NCI-H774 (cell line): ENCODE measurements around the gene BOC.
"Not testable (repeated sequence)": the region's sequence is repeated elsewhere in the genome, so short reads cannot be mapped to it uniquely, and the experiment has no call there.

Experiments
- DNase-seq: peaks from one replicate; lab custom pipeline; 2025; lab: John Stamatoyannopoulos, UW

The BOC gene

GRCh38 chr3:113211330-113212149 is at the start of gene BOC:
TSS of gene BOC (plus strand) at chr3:113211557. CDS start at chr3:113249803, 38,246 bp downstream.
- no peak for DNase-seq

DNA sequence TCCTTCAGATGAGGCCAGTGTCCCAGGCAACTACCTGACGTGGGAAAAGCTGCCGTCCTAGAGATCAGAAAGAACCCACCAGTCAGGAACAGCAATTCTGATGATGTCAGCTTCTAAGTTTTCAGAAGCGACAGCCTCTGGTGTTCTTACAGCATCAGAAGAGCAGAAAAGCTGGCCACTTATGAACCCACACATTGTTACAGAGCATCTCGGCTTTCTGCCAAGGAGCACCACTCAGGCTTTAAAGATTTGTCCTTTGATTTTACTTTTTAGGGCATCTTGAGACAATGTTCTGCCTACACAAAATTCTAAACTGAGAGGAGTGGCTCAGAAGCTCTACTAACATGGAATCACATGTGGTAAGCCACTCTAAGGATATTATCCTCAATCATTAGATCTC is 49.7 kb upstream of the BOC start:
- no peak for DNase-seq

GRCh38 chr3:113163152-113163551 is 48.2 kb upstream of the BOC start:
- DNase-seq, result no peak

DNA sequence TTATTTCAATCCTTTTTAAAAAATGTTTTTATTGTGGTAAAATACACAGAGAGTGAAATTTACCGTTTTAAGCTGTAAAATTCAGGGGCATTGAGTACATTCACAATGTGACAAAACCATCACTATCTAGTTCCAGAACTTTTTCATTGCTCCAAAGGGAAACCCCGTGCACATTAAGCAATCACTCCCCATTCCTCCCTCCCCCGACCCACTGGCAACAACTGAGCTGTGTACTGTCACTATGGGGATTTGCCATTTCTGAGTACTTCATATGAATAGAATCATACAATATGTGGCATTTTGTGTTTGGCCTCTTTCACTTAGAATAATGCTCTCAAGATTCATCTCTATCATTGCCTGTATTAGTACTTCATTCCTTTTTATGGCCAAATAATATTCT is 45.5 kb upstream of the BOC start:
- no peak for DNase-seq

DNA sequence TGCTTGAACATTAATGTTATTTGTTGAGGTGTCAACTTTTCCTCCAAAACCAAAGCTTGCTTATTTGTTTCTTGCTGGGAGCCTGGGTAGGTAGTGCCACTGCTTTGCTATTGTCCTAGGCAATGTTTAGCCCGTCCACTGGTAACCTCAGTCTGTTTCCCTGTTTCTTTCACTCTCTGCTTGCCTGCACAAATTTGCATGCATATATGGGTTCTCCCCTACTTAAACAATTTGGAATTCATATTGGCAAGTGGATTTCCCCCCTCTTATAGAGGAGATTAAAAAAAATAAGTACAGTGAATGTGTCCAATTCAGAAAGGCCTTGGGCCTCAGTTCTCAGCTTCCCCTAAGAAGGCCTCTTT is 45.0 kb upstream of the BOC start:
- DNase-seq, result no peak

DNA sequence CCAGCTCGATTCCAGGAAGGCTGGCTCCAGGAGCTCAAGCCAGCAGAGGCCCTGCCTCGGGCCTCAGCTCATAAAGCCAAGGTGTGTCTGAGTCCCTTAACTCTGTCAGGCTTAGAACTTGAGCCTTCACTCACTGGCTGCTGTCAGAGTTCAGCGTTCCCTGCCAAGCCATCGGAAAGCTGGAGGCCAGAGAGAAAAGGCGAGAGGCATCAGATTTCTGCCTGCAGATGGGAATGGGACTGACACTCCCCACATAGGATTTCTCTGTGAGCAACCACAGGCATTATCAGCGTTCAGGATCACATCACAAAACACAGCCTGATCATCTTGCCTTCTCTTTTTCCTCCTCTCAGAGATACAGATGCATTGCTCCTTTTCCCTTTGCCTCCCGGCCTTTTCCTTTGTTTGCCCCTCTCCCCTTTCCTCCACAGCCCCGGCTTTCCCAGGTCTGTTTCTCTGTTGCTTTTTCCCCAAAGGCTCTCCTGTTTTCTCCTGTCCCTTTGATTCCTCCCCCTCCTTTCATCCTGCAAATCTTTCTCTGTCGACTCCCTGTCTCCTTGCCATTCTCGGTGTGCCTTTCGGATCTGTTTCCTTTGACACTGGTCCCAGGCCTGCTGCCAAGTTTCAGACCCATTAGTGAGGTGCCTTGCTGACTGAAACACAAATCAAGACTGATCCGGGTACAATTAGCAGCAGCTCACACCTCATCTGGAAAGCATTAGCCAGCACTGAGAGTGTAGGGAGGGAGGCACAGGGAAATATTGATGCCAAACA is 44.5 kb upstream of the BOC start:
- DNase-seq, result peak; percentile 2

- DNase-seq, result no peak
Measured at GRCh38 chr3:113167825-113168801, 43.2 kb upstream of the BOC start.

- no peak for DNase-seq
Measured at GRCh38 chr3:113169891-113170452, 41.4 kb upstream of the BOC start.

DNA sequence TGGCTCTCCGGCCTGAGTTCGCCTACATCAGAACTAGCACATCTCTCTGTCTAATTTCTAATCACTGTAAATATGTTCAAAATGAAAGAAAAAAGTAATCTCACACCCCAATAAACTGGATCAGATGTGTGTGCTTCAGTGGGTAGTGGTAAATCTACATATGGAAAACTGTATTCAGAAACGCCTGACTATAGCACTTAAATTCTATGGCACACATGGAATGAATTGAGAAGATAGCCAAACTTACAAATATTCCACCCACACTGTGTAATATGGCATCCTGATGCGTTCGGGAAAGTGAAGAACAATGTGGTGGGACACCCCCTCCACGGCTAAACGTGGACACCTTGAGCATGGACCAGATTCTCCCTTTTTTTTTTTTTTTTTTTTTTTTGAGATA is 40.6 kb upstream of the BOC start:
- no peak for DNase-seq

- DNase-seq, result not testable (repeated sequence)
Measured at GRCh38 chr3:113171675-113172300, 39.6 kb upstream of the BOC start.

GRCh38 chr3:113173102-113173501 is 38.3 kb upstream of the BOC start:
- no peak for DNase-seq

DNA sequence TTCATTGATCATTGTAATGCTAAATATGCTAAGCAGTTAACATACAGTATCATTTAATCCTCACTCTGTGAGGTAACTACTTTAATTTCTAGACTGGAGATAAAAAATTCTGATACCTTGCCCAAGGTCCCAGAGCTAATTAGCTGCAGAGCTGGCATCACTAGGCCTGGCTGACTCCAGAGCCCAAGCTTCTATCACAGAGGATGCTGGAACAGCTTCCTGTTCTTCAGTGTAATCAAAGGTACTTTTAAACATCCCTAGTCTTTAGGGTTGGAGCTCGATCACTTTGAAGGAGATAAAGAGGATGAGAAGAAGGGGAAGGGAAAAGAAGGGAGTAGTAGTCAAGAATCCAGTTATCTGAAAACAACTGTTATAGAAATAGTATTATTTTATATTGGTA is 37.1 kb upstream of the BOC start:
- no peak for DNase-seq

DNA sequence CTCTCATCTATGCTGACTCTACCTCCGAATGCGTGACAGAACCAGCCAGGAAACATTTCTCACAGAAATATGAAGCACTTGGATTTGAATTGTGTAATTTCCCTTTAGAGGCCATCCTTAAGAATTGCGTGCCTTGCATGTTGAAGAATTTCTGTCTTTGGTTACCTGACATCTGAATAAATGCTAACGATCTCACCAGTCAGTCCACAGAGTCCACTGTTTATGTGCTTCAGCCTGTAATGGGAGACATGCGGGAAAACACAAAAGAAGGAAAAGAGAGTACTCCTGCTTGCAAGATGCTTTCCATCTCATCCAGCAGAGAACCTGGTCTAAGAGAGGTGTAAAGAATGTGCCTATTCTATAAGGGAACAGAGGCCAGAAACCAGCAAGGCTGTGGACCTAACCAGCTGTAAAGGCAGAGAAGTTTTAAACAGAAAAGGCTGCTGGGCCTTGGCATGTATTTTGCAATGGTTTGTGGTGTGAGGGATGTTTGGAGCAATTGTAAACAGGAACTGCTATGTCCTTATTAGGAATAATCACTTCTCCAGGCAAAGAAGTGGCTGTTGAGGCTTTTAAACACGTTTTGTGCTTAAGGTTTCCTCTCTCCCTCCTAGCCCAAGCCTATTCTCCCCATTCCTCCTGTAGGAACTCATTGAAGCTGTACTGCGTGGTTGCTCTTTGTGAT is 36.4 kb upstream of the BOC start:
- no peak for DNase-seq

- no peak for DNase-seq
Measured at GRCh38 chr3:113177526-113177925, 33.8 kb upstream of the BOC start.

GRCh38 chr3:113179235-113179824 is 32.0 kb upstream of the BOC start:
- no peak for DNase-seq

DNA sequence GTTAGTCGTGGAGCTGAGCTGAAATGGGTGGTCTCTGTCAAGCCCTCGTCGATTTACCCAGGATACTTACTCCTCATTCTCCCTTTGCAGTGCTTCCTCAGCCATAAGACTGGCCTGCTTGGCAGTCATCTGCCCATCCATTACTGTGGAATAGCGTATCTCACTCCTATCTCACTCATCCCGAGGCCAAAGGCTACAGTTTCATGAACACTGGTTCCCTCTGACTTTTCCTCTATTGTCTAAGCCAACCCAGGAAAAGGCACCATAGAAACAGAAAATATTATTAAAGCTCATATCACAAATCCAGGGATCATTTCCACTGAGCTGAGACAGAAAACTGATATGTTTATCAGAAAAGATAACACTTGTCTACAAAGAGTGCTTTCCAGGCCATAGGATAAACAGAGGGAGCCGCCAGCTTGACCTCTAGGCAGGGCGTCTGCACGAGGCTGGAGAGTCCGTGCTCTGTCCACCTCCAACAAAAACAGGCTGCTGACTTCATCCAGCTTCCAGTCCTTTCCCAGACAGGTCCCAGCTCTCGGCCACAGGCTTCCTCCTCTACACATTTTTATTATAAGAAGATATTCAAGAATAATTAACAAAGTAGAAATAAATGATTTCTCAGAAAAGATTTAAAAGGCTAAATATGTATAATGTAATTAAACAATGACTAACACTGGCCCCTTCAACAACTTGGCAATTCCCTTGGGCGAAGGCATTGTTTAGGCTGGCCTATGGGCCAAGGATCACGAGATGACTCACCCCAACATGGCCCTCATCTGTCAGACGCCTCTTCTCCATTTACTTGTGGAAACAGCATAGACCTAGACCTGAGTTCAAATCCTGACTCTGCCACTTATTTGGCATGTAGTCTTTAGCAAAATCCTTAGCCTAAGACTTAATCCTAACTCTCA is 27.4 kb upstream of the BOC start:
- DNase-seq, result no peak

DNA sequence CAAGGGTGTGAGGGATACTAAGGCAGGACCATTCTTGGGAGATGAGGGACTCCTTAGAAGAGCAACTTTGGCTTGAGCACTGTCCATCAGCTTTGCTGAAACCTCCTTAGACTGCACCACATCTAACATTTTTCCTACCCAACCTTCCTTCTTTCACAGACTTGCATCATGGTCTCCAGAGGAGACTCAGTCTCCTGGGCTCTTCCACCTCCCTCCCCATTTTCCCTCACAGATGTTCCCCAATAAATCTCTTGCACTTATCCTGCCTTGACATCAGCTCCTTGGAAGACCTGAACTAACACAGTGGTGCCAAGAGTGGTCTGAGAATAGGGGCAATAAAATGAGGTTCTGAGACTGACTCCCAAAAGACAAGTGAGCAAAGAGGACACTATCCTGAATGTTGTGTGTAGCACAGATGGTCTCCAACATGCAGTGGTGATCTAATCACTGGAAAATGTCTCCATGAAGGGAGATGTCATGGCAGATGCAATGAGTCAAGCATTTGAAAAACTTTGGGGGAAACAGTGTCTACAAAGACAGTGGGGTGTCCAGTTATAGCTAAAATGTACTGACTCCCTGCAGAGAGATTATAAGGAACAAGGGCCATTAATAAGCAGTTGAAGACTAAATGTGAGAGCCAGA is 26.0 kb upstream of the BOC start:
- no peak for DNase-seq

DNA sequence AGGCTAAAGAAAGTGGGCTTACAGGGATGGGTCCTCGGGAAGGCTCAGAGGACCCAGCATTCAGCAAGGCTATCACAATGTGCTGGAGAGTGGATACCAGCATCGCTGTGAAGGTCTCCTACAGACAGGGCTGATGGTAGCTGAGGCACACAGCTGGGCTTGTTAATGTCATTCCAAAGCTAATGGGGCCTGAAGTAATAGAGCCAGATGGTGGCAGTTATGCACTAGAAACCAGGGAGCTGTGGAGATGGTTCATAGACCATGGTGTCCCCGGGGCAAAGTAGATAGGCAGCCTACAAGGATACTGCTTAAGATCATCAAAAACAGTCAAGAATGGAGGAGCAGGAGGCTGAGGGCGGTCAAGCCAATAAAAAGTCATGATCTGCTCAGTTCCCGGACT is 24.8 kb upstream of the BOC start:
- no peak for DNase-seq

GRCh38 chr3:113193288-113193687 is 18.1 kb upstream of the BOC start:
- no peak for DNase-seq
